PC-9 (cell line): ENCODE data around the gene FOXA1.

Experiments used
- CTCF ChIP-seq: fragments of 200-600 bp; sonication (generic); conservative IDR thresholded peaks from 2 replicates; pipeline ENCODE4 v1.6.1; 2017; ENCODE audit warnings: mixed run types, antibody characterized with exemption, mild to moderate bottlenecking, moderate library complexity
- EZH2 ChIP-seq: fragments of 200-600 bp; sonication (generic); IDR thresholded peaks from 2 replicates; pipeline ENCODE4 v1.8.0; 2017; ENCODE audit warnings: antibody characterized with exemption, low read depth

- TF ChIP-seq EZH2 (no peak), CTCF (no peak)
These were observed 8.3 kb downstream of the FOXA1 start for GRCh38 chr14:37586797-37587130.
